NCI-H1694 treated with DMSO at 0.1 percent for 48 hours (cell line): ENCODE data around the gene PHACTR3.

ENCODE experiments used
- DNase-seq: peaks from one replicate; lab custom pipeline; 2025; lab: John Stamatoyannopoulos, UW

Gene PHACTR3

DNA sequence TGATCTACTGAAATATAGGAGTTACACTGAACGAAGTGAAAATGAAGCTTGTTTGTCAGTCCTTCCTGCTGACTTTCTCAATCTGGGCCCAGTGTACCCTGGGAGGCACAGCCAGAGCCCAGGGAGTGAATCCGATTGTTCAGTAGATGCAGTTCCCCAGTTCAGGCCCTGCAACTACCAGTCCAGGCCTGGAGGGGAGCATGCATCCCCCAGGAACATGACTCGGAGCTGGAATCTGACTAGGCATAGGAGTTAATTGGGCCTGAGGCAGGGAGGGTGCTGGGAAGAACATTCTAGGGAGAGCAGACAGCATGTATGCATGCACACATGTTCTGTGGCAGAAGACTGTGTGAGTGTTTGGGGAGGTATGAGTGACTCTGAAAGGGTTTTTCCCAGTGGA, 42.1 kb downstream of the PHACTR3 start:
- no peak for DNase-seq

DNA sequence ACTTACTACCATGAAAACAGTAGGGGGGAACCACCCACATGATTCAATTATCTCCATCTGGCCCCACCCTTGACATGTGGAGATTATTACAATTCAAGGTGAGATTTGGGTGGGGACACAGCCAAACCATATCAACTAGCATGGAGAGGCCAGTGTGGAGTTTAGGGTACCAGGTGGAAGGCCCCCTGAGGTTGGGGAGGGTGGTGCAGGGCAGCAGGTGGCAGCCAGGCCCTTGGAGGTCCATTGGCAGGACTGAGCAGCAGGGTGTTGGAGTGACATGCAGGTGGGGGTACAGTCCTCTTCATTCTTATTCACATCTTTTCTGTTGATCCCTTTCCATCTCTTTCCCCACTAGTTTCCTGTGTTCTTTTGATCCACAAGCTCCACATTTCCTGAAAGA, 42.9 kb downstream of the PHACTR3 start:
- no peak for DNase-seq

GRCh38 chr20:59648466-59649070, 44.2 kb downstream of the PHACTR3 start:
- DNase-seq, result no peak

DNA sequence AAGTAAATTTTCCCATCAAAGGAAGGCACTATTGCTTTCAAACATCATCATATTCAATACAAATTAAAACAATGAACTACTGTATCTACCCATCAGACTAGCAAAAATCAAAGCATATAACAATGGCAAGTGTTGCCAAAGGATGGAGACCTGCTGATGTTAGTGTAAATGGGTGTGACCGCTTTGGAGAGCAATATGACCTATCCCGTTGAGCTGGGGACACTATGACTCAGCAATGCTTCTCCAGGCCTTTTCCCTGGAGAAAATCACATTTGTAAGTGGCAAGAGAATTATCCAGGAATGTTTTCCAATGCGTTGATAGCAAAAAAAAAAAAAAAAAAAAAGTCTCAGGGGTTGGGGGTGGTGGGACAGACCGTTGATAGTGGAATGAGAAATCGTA, 46.1 kb downstream of the PHACTR3 start:
- no peak for DNase-seq

- no peak for DNase-seq
Measured at GRCh38 chr20:59652381-59652780, 48.0 kb downstream of the PHACTR3 start.

DNA sequence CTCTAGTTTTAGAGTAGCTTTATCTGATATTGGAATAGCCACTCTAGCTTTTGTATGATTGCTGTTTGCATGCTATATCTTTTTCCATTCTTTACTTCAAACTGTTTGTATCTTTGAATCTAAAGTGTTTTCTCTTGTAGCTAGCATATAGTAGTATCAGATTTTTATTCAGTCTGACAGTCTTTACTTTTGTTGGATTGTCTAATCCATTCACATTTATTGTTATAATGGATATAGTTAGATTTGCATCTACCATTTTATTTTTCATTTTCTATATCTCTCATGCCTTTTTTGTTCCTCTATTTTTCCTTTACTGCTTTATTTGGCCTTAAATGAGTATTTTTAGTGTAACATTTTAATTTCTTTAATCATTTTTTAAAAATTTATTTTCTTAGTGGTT, 52.1 kb downstream of the PHACTR3 start:
- DNase-seq, result no peak

GRCh38 chr20:59657459-59658046, 53.2 kb downstream of the PHACTR3 start:
- DNase-seq, result no peak

DNA sequence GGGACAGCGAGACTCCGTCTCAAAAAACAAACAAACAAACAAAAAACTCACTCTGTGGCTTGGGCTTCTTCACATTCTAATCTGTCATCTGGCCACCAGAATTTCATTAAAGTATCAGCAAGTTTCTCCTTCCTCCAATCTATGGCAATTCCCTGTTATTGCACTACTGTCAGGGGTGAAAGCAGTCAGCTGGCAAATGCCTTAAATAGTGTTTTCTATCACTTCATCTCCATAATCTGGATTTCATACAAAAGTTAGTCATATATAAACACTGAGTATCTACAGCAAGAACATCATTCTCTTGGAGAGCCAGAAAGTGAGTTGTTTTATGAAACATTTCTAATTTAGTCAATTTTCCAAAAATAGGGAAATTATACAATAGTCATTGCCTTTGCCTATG, 56.1 kb downstream of the PHACTR3 start:
- no peak for DNase-seq

- no peak for DNase-seq
Measured at GRCh38 chr20:59661153-59661552, 56.8 kb downstream of the PHACTR3 start.

GRCh38 chr20:59661621-59662020, 57.3 kb downstream of the PHACTR3 start:
- no peak for DNase-seq

- no peak for DNase-seq
Measured at GRCh38 chr20:59662161-59662560, 57.8 kb downstream of the PHACTR3 start.

GRCh38 chr20:59662856-59663512, 58.6 kb downstream of the PHACTR3 start:
- no peak for DNase-seq

GRCh38 chr20:59663513-59664060, 59.2 kb downstream of the PHACTR3 start:
- no peak for DNase-seq

DNA sequence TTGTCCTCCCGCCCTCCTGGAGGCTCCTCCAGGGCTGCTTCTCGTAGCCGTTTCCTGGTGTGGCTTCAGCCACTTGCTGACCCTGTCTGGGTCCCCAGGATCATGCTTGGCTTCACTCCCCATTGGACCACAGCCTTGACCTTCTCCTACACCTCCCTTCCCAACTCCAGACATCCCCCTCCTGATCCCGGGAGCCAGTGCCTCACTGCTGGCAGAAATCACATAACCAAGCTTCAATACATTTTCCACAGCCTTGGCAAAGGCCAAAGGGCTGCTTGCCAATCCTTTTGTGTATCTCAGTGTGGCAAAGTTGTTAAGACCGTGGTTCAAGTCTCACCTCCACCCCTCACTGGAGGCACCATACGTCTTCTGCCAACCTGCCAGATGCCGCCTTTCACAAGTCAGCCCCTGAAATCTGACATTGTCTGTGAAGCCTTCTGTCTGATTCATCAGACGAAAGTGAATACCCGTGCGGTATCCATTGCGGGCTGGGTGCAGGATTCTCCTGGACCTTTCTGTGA, 60.1 kb downstream of the PHACTR3 start:
- DNase-seq, result no peak

DNA sequence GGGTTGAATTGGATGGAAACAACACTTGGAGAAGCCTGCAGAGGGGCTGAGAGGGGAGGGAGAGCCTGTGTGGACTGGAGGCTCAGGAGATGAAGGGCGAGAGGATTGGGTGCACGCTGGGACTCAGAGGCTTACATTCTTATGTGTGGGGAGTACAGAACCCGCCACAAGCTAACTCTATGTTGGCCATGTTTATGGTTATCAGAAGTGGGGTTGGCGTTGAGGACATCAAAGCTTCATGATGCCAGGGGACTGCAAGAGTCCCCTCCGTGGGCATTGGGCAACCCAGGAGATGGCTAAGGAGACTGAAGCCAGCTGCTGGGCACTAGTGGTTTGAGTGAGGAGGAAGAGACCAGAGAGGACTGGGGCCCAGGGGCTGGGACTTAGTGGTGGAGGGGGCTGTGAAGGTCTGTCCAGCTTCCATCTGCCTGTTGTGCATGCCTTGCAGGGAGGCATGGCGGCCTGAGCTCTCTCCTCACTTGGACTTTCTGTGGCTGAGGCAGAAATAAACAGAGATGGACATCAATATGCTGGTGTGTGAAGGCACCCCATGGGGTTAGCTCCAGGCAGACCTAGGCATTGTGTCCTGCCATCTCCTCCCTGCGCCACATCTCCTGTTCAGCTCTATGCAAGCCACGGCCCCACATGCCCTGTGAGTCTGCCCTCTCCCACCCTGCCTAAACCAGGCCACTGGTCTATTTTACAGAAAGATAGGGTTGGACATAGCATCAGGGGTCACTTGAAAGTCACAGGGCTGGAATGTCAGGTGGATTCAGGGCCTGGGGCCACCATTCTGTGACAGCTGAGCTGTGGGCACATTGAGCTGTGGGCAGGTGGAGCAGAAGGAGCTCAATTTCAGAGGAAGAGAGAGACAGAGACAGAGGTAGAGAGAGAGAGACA, 61.6 kb downstream of the PHACTR3 start:
- DNase-seq, result no peak

DNA sequence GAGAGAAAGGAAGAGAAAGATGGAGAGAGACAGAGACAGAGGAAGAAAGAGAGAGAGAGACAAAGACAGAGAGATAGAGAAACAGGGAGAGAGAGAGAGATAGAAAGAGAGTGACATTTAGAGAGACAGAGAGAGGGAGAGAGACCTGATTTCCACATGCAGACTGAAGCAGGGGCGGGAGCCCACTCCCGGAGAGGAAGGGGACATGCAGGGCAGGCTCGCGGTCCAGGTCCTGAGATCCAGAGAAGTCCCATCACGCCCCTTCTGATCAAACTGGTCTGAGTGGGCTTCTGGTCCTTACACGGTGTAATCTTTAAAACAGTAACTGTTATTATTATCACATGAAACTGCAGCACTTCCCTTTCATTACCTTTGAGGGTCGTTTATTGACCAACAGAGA, 62.2 kb downstream of the PHACTR3 start:
- no peak for DNase-seq

- DNase-seq, result no peak
Measured at GRCh38 chr20:59667131-59667530, 62.8 kb downstream of the PHACTR3 start.

DNA sequence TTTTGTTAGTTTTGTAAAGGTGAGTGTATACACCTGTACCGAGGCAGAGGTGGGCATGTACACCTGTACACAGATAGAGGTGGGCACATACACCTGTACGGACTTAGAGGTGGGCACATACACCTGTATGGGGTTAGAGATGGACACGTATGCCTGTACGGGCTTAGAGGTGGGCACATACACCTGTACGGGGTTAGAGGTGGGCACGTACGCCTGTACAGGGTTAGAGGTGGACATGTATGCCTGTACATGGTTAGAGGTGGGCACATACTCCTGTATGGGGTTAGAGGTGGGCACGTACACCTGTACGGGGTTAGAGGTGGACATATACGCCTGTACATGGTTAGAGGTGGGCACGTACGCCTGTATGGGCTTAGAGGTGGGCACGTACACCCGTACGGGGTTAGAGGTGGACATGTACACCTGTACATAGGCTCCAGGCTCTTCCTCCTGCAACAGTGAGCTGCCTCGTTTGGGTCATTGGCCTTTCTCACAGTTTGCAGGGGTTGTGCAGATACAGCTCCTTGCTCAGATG, 63.7 kb downstream of the PHACTR3 start:
- no peak for DNase-seq

DNA sequence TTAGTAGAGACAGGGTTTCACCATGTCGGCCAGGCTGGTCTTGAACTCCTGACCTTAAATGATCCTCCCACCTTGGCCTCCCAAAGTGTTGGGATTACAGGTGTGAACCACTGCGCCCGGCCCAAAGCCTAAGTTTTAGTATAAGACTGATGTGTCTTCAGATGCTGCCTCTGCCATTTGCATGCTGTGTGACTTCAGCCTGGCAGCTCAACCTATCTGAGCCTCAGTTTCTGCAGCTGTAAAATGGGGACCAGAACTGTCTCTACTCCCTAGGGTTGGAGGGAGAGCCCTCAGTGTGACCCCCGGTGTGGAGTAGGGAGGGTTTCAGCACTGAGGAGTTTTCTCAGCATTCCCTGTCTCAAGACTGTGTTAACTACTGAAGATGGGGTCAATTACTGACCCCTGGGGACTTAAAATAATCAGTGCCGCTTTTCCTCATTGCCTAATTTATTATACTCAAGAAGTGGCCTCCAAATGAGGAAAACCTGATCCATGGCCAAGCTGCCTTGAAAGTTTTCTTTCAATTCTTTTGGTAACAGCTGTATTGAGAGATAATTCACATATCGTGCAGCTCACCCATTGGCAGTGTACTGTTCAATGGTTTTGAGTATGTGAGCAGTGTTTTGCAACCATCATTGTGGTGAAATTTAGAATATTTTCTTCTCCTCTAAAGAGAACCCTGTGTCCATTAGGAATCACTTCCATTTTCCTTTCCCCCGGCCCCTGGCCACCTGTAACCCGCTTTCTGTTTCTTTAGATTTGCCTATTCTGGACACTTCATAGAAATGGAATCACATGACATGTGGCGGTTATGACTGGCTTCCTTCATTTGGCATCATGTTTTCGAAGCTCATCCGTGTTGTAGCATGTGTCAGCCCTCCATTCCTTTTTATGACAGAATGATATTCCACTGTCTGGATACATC, 64.8 kb downstream of the PHACTR3 start:
- DNase-seq, result no peak

GRCh38 chr20:59670786-59671492, 66.6 kb downstream of the PHACTR3 start:
- DNase-seq, result no peak
